H9 (cell line): ENCODE data around the gene TMEM14B. TPM values are rescaled to one million over a fixed set of nuclear protein-coding genes. Genes with fewer than 3 reads are reported as not detected.
A peak's percentile ranks its signal among the peaks of the same experiment; 100 is the strongest.

ENCODE experiments used
- DNase-seq: peaks from one replicate; pipeline ENCODE4 v3.0.0-alpha.2; 2017
- H2AFZ ChIP-seq: one replicate; pipeline ENCODE4 v1.6.1; 2013; ENCODE audit warnings: mild to moderate bottlenecking, low read length, control low read depth, moderate library complexity
- H2AK5ac ChIP-seq: 2 replicates; pipeline ENCODE4 v1.6.1; 2013; ENCODE audit warnings: low read length, control low read depth, mixed read lengths; ENCODE audit not compliant: insufficient read length
- H2BK120ac ChIP-seq: one replicate; pipeline ENCODE4 v1.6.1; 2013; ENCODE audit warnings: low read depth, mild to moderate bottlenecking, low read length, control low read depth, inconsistent platforms; ENCODE audit not compliant: poor library complexity, severe bottlenecking
- H2BK12ac ChIP-seq: 2 replicates; pipeline ENCODE4 v1.6.1; 2013; ENCODE audit warnings: low read length, control low read depth, mixed read lengths, low read depth; ENCODE audit not compliant: insufficient read length
- H2BK15ac ChIP-seq: 2 replicates; pipeline ENCODE4 v1.6.1; 2013; ENCODE audit warnings: low read depth, low read length, control low read depth
- H2BK20ac ChIP-seq: one replicate; pipeline ENCODE4 v1.6.1; 2013; ENCODE audit warnings: low read depth, mild to moderate bottlenecking, low read length, control low read depth, inconsistent platforms; ENCODE audit not compliant: poor library complexity, severe bottlenecking
- H2BK5ac ChIP-seq: 2 replicates; pipeline ENCODE4 v1.6.1; 2013; ENCODE audit warnings: low read length, control low read depth, mixed read lengths; ENCODE audit not compliant: insufficient read length
- H3K14ac ChIP-seq: 2 replicates; pipeline ENCODE4 v1.6.1; 2013; ENCODE audit warnings: low read length, control low read depth; ENCODE audit not compliant: insufficient read depth
- H3K18ac ChIP-seq: 2 replicates; pipeline ENCODE4 v1.6.1; 2013; ENCODE audit warnings: low read depth, mild to moderate bottlenecking, mixed read lengths, low read length, control low read depth; ENCODE audit not compliant: insufficient read length
- H3K23ac ChIP-seq: 2 replicates; pipeline ENCODE4 v1.6.1; 2013; ENCODE audit warnings: low read length, control low read depth, mixed read lengths, low read depth; ENCODE audit not compliant: insufficient read length
- H3K23me2 ChIP-seq: 2 replicates; pipeline ENCODE4 v1.6.1; 2013; ENCODE audit warnings: low read depth, mild to moderate bottlenecking, mixed read lengths, low read length, control low read depth; ENCODE audit not compliant: insufficient read length, poor library complexity, severe bottlenecking
- H3K27ac ChIP-seq: 2 replicates; pipeline ENCODE4 v1.5.1; 2013; ENCODE audit warnings: low read length, control low read depth, mixed read lengths, low read depth; ENCODE audit not compliant: insufficient read length
- H3K27me3 ChIP-seq: 2 replicates; pipeline ENCODE4 v1.6.1; 2013; ENCODE audit warnings: low read length, control low read depth, inconsistent platforms; ENCODE audit not compliant: insufficient read depth
- H3K4ac ChIP-seq: 2 replicates; pipeline ENCODE4 v1.6.1; 2013; ENCODE audit warnings: low read depth, mild to moderate bottlenecking, control low read depth, inconsistent platforms, low read length, moderate library complexity
- H3K4me1 ChIP-seq: 2 replicates; pipeline ENCODE4 v1.6.1; 2013; ENCODE audit warnings: low read length, control low read depth, inconsistent platforms; ENCODE audit not compliant: insufficient read depth
- H3K4me2 ChIP-seq: 2 replicates; pipeline ENCODE4 v1.6.1; 2013; ENCODE audit warnings: low read length, control low read depth, mixed read lengths; ENCODE audit not compliant: insufficient read length, insufficient read depth
- H3K56ac ChIP-seq: 2 replicates; pipeline ENCODE4 v1.6.1; 2013; ENCODE audit warnings: low read depth, mild to moderate bottlenecking, mixed read lengths, low read length, control low read depth; ENCODE audit not compliant: insufficient read length
- H3K79me1 ChIP-seq: 2 replicates; pipeline ENCODE4 v1.6.1; 2013; ENCODE audit warnings: low read depth, mild to moderate bottlenecking, moderate library complexity, low read length, control low read depth, inconsistent platforms; ENCODE audit not compliant: insufficient read depth, poor library complexity, severe bottlenecking
- H3K79me2 ChIP-seq: 2 replicates; pipeline ENCODE4 v1.6.1; 2013; ENCODE audit warnings: low read length, control low read depth, inconsistent platforms; ENCODE audit not compliant: insufficient read depth
- H3K9ac ChIP-seq: 2 replicates; pipeline ENCODE4 v1.6.1; 2013; ENCODE audit warnings: low read length, control low read depth, mixed read lengths; ENCODE audit not compliant: insufficient read length; ENCODE audit errors: extremely low read depth
- H3K9me3 ChIP-seq: one replicate; pipeline ENCODE4 v1.6.1; 2013; ENCODE audit warnings: low read depth, low read length, inconsistent platforms; ENCODE audit not compliant: control insufficient read depth
- H3T11ph ChIP-seq: one replicate; pipeline ENCODE4 v1.6.1; 2013; ENCODE audit warnings: mild to moderate bottlenecking, low read length, control low read depth, inconsistent platforms
- H4K20me1 ChIP-seq: one replicate; pipeline ENCODE4 v1.6.1; 2013; ENCODE audit not compliant: control insufficient read depth, insufficient read length, insufficient read depth
- H4K5ac ChIP-seq: 2 replicates; pipeline ENCODE4 v1.6.1; 2013; ENCODE audit warnings: low read depth, mild to moderate bottlenecking, mixed read lengths, low read length, control low read depth; ENCODE audit not compliant: insufficient read length
- H4K8ac ChIP-seq: replicated peaks from 2 replicates; pipeline ENCODE4 v1.6.1; 2013; ENCODE audit warnings: low read length, control low read depth, mixed read lengths, low read depth; ENCODE audit not compliant: insufficient read length
- H4K91ac ChIP-seq: 2 replicates; pipeline ENCODE4 v1.6.1; 2013; ENCODE audit warnings: low read depth, mild to moderate bottlenecking, moderate library complexity, mixed read lengths, low read length, control low read depth; ENCODE audit not compliant: insufficient read length
- H3K27ac Mint-ChIP-seq, 3 experiments: 2 replicates in 2 of 3; 3 replicates in 1 of 3; pipeline ENCODE4 v1.8.0; 2020 to 2021; ENCODE audit warnings: mixed read lengths in 3 of 3, mild to moderate bottlenecking in 1 of 3, moderate library complexity in 1 of 3
- H3K27me3 Mint-ChIP-seq: 2 replicates; pipeline ENCODE4 v1.8.0; 2021; ENCODE audit warnings: low read depth, mild to moderate bottlenecking, moderate library complexity, mixed read lengths
- H3K36me3 Mint-ChIP-seq, 3 experiments: 2 replicates in 2 of 3; 3 replicates in 1 of 3; pipeline ENCODE4 v1.8.0; 2020 to 2021; ENCODE audit warnings: low read depth in 3 of 3, mixed read lengths in 3 of 3; ENCODE audit not compliant: insufficient read depth in 1 of 3
- H3K4me1 Mint-ChIP-seq, 2 experiments: 2 replicates each; pipeline ENCODE4 v1.8.0; 2020; ENCODE audit warnings: mixed read lengths in 2 of 2
- H3K4me3 Mint-ChIP-seq, 2 experiments: 2 replicates in 1 of 2; 3 replicates in 1 of 2; pipeline ENCODE4 v1.8.0; 2020 to 2021; ENCODE audit warnings: mild to moderate bottlenecking in 2 of 2, mixed read lengths in 2 of 2, moderate library complexity in 1 of 2
- H3K9me3 Mint-ChIP-seq, 2 experiments: 2 replicates in 1 of 2; 3 replicates in 1 of 2; pipeline ENCODE4 v1.8.0; 2020; ENCODE audit warnings: mild to moderate bottlenecking in 2 of 2, mixed read lengths in 2 of 2, moderate library complexity in 1 of 2
- CTCF ChIP-seq: fragments of 200-600 bp; sonication (generic); conservative IDR thresholded peaks from 3 replicates; pipeline ENCODE4 v1.8.0; 2021; ENCODE audit warnings: antibody characterized with exemption, mild to moderate bottlenecking
- WGBS: extraction: QIAGEN DNeasy Blood & Tissue Kit; methylation state at CpG from one replicate; pipeline ENCODE4 v1.1.7; 2013; ENCODE audit warnings: missing lambda C conversion rate, low lambda C conversion rate, mixed read lengths; ENCODE audit not compliant: insufficient read length; ENCODE audit errors: extremely low coverage; 5-methylcytosine and 5-hydroxymethylcytosine counted together
- total RNA-seq: library from RNA; stranded (reverse); gene quantifications from 2 replicates; pipeline ENCODE4 v1.2.1, GENCODE V29; 2021

TMEM14B gene
- total RNA-seq, 1 experiment from 2014 or later: 107 TPM

- Histone ChIP-seq H3K79me1 (no peaks in the 10 kb centered on the region), H3K23ac (no peak overlapping the region), H2AFZ (no peak overlapping the region), H3K9ac (peak overlapping the region; percentile 95), H2BK15ac (no peak overlapping the region), H3K79me2 (no peaks in the 10 kb centered on the region), H2AK5ac (no peak overlapping the region), H3K56ac (no peak overlapping the region), H3K18ac (no peak overlapping the region), H3K4me2 (peak overlapping the region; percentile 76), H4K20me1 (no peaks in the 10 kb centered on the region), H2BK12ac (no peak overlapping the region), H3K27ac (peak overlapping the region; percentile 82), H4K91ac (no peak overlapping the region), H2BK120ac (no peak overlapping the region), H2BK20ac (no peak overlapping the region), H3K27me3 (no peaks in the 10 kb centered on the region), H4K8ac (no peak overlapping the region), H3K4ac (no peak overlapping the region), H3K9me3 (no peaks in the 10 kb centered on the region), H3T11ph (no peak overlapping the region), H3K23me2 (peaks cover 9% of the 10 kb centered on the region), H3K14ac (no peak overlapping the region), H3K4me1 (0 out of 2 replicates have a peak, but pooled peaks cover 2% of the 10 kb centered on the region), H2BK5ac (no peak overlapping the region), H4K5ac (no peak overlapping the region)
- WGBS: no CpG with 5 or more reads among the region's 7 CpGs
- TF ChIP-seq CTCF: no peak
- peak overlapping the region; percentile 98 to 99 (median 99) for H3K27ac Mint-ChIP-seq
- peaks cover 19 to 23% of the 10 kb centered on the region in 2 experiments for H3K4me1 Mint-ChIP-seq
- H3K4me3 Mint-ChIP-seq: peak overlapping the region; percentile 90 to 96
- peaks cover 10 to 44% (median 38%) of the 10 kb centered on the region in 3 experiments for H3K36me3 Mint-ChIP-seq
- no peak for DNase-seq
- H3K27me3 Mint-ChIP-seq: no peaks in the 10 kb centered on the region; the same call in 1 of the 2 replicates
- peaks cover 3% of the 10 kb centered on the region in 2 experiments; a peak in 3 of 5 replicates for H3K9me3 Mint-ChIP-seq
Observed at GRCh38 chr6:10723567-10723881, 24.1 kb upstream of the TMEM14B start.
